Body of pancreas (tissue), 4 donors: ENCODE measurements around the gene SULT6B1. TPM values are rescaled to one million over a fixed set of nuclear protein-coding genes. Genes with fewer than 3 reads are reported as not detected.
"Not testable (repeated sequence)": the region's sequence is repeated elsewhere in the genome, so short reads cannot be mapped to it uniquely, and the experiment has no call there.

Experiments
- ATAC-seq: fragments of 150-250 bp; one replicate; pipeline ENCODE4 v1.9.1; 2016
- DNase-seq, 4 donors: peaks; one replicate each; pipeline ENCODE4 v3.0.0-alpha.2; 2019
- H3K27ac ChIP-seq, 4 donors: fragments of 200-600 bp; sonication (generic); 1 replicate in 3 of 4; 2 replicates in 1 of 4; pipeline versions ENCODE4 v1.5.1 to v1.6.1; 2016 to 2019; ENCODE audit warnings: mild to moderate bottlenecking in 1 of 4, mixed read lengths in 1 of 4, moderate library complexity in 1 of 4
- H3K27me3 ChIP-seq, 2 donors: fragments of 200-600 bp; sonication (generic); one replicate each; pipeline ENCODE4 v1.6.0; 2016; ENCODE audit warnings: mild to moderate bottlenecking in 1 of 2
- H3K36me3 ChIP-seq, 2 donors: fragments of 200-600 bp; sonication (generic); replicated peaks in 1 of 2; 2 replicates each; pipeline ENCODE4 v1.5.1; 2016; ENCODE audit warnings: low read depth in 2 of 2; ENCODE audit not compliant: insufficient read depth in 1 of 2
- H3K4me1 ChIP-seq: fragments of 200-600 bp; sonication (generic); one replicate; pipeline ENCODE4 v1.6.0; 2016
- H3K4me3 ChIP-seq, 2 donors: fragments of 200-600 bp; sonication (generic); 1 replicate in 1 of 2; 2 replicates in 1 of 2; pipeline ENCODE4 v1.5.1; 2016 to 2019
- H3K9me3 ChIP-seq, 3 donors: fragments of 200-600 bp; sonication (generic); 1 replicate in 2 of 3; 2 replicates in 1 of 3; pipeline ENCODE4 v1.5.1; 2016
- POLR2A ChIP-seq, 3 donors: fragments of 450-650 bp; IDR thresholded peaks; one replicate each; pipeline ENCODE4 v1.6.1; 2016; ENCODE audit warnings: antibody characterized with exemption in 3 of 3, mild to moderate bottlenecking in 2 of 3
- WGBS, 2 donors: methylation state at CpG; one replicate each; pipeline ENCODE4 v1.1.5; 2017; 5-methylcytosine and 5-hydroxymethylcytosine counted together
- intact Hi-C: fragments of 100-400 bp; cut with DNase I; formaldehyde crosslinking; loops from one replicate; pipeline ENCODE4 v1.15.1; 2023
- total RNA-seq, 2 donors: library from RNA; depleted of rRNA; stranded (reverse); fragments of >200 nt; gene quantifications; one replicate each; pipeline ENCODE4 v1.1.0, GENCODE V29; 2016
- TF ChIP-seq, protein P1 (sequence below), 7 experiments: fragments of 450-650 bp in 4 of 7; fragments of 200-600 bp in 3 of 7; sonication (generic) in 3 of 7; IDR thresholded peaks; one replicate each; pipeline ENCODE4 v1.5.1; 2016 to 2019; ENCODE audit warnings: antibody characterized with exemption in 7 of 7

SULT6B1 gene
- total RNA-seq, 2 donors from 2014 or later = not detected

DNA sequence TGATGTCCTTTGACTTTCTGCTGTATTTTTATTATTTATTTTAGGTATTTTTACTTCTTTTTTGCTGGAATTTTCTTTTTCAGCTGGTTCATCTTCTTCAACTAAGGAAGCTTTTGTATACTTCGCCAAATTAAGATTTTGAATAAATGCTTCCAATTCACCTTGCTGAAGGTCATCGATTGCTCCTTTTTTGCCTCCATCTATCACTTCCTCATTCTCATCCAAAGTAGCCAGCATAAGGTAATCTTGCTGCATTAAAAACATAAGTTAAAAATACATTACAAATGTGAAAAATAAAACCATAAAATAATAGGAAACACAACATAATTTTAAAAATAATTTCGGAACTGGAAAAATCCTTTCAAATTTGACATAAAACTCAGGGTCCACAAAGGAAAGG, 40.3 kb upstream of the SULT6B1 start:
- TF ChIP-seq, protein P1, sequence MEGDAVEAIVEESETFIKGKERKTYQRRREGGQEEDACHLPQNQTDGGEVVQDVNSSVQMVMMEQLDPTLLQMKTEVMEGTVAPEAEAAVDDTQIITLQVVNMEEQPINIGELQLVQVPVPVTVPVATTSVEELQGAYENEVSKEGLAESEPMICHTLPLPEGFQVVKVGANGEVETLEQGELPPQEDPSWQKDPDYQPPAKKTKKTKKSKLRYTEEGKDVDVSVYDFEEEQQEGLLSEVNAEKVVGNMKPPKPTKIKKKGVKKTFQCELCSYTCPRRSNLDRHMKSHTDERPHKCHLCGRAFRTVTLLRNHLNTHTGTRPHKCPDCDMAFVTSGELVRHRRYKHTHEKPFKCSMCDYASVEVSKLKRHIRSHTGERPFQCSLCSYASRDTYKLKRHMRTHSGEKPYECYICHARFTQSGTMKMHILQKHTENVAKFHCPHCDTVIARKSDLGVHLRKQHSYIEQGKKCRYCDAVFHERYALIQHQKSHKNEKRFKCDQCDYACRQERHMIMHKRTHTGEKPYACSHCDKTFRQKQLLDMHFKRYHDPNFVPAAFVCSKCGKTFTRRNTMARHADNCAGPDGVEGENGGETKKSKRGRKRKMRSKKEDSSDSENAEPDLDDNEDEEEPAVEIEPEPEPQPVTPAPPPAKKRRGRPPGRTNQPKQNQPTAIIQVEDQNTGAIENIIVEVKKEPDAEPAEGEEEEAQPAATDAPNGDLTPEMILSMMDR (IDR thresholded peaks at IDR 0.05) = no peak
- TF ChIP-seq POLR2A (IDR thresholded peaks at IDR 0.05) = no peak
- 88 to 92% methylated on average over 3 of the region's 3 CpGs for WGBS, 2 donors
- DNase-seq (no peak), ATAC-seq (no peak)
- Histone ChIP-seq H3K4me1 (peaks cover 28% of the 10 kb centered on the region), H3K27ac (no peak overlapping the region), H3K27me3 (no peaks in the 10 kb centered on the region), H3K9me3 (no peaks in the 10 kb centered on the region), H3K4me3 (no peak overlapping the region), H3K36me3 (peaks cover 5 to 6% of the 10 kb centered on the region in 2 donors)
- intact Hi-C loops = no loop called here

DNA sequence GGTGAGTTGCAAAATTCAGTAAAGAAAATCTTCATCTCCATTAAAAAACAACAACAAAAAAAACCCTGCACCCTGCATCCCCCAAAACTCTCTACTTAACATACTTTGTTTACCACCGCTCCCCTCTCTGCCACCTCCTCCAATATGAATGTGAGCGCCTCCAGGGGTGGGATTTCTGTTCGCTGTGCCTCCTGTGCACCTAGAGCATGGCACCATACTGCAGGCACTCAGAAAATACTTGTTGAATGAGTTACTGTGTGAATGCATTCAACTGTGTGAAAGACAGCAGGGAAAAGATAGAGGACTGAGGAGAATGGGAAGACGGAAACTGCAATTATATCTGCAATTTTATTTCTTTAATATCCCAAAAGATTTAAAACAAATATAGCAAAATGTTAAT, 38.4 kb upstream of the SULT6B1 start:
- no peak overlapping the region for H3K4me3 ChIP-seq
- no peaks in the 10 kb centered on the region for H3K9me3 ChIP-seq
- intact Hi-C loops = no loop called here
- peaks cover 19% of the 10 kb centered on the region for H3K4me1 ChIP-seq
- H3K27me3 ChIP-seq = no peaks in the 10 kb centered on the region
- H3K36me3 ChIP-seq = peaks cover 5 to 6% of the 10 kb centered on the region in 2 donors
- 96% methylated on average over 4 of the region's 4 CpGs for WGBS, 2 donors
- TF ChIP-seq, protein P1 (IDR thresholded peaks at IDR 0.05) = no peak
- no peak for TF ChIP-seq POLR2A (IDR thresholded peaks at IDR 0.05)
- no peak overlapping the region for H3K27ac ChIP-seq
- no peak for ATAC-seq
- DNase-seq = no peak

DNA sequence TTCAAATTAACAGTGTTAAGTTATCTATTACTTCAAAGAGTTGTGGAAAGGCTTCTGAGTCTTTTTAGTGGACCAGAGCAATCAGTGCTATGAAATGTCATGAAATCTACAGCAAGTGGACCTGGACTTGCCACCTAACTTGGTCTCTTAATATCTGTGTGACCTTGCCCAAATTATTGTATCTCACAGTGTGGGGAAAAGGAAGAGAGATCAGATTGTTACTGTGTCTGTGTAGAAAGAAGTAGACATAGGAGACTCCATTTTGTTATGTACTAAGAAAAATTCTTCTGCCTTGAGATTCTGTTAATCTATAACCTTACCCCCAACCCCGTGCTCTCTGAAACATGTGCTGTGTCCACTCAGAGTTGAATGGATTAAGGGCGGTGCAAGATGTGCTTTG, 36.7 kb upstream of the SULT6B1 start:
- Histone ChIP-seq H3K4me1 (peaks cover 13% of the 10 kb centered on the region), H3K36me3 (peaks cover 5 to 15% of the 10 kb centered on the region in 2 donors)
- intact Hi-C loops, H3K27me3 ChIP-seq, H3K4me3 ChIP-seq, DNase-seq, H3K27ac ChIP-seq, H3K9me3 ChIP-seq, ATAC-seq: not testable (repeated sequence)
- 0 to 20% methylated on average over 1 of the region's 2 CpGs for WGBS, 2 donors

DNA sequence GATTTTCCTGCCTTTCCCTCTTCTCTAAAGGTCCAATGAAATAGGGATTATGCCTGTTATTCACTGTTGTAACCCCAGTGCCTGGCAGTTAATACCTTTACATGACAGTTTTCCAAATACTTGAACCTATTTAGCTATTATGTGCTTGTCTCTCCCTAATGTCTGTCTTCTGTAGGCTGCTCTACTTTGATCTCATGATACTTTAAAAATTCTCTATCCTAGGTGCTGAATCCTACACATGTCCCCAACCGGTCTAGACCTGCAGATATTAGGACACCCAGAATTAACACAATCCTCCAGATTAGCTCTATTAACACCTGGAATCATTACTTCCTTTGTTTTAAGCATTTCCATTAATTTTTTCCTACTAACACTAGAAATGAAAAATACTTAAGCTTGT, 35.6 kb upstream of the SULT6B1 start:
- TF ChIP-seq POLR2A (IDR thresholded peaks at IDR 0.05) = no peak
- TF ChIP-seq, protein P1 (IDR thresholded peaks at IDR 0.05) = no peak
- 93 to 97% methylated on average over 1 of the region's 1 CpG for WGBS, 2 donors

DNA sequence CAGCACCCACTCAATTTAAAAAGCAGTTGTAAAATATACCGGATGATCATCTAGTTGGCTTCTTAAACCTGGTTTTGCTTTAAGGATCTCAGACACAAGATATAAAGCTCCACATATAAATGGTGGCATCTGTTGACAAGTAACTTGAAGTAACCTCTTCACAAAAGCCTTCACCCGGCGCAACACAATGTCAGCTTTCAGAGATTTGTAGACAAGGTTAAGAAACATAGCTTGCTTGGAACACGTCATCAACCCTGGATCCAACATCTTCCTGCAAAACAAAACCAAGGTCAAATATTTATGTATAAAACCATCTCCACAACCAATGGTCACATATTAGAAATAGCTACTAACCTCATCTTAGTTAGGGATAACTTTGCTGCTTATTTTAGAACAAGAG, 34.7 kb upstream of the SULT6B1 start:
- ATAC-seq = no peak
- Histone ChIP-seq H3K27me3 (no peaks in the 10 kb centered on the region), H3K4me1 (peaks cover 4% of the 10 kb centered on the region), H3K27ac (no peak overlapping the region), H3K4me3 (no peak overlapping the region), H3K9me3 (no peaks in the 10 kb centered on the region), H3K36me3 (peaks cover 2 to 12% of the 10 kb centered on the region in 2 donors)
- WGBS, 2 donors = 94 to 97% methylated on average over 4 of the region's 4 CpGs
- TF ChIP-seq, protein P1 (IDR thresholded peaks at IDR 0.05) = no peak
- TF ChIP-seq POLR2A (IDR thresholded peaks at IDR 0.05) = no peak
- no peak for DNase-seq
- intact Hi-C loops = no loop called here

More for the DNA sequence above, 35.6 kb upstream of the SULT6B1 start:
- H3K4me3 ChIP-seq = no peak overlapping the region
- H3K4me1 ChIP-seq = peaks cover 4% of the 10 kb centered on the region
- DNase-seq = no peak
- intact Hi-C loops = no loop called here
- H3K27me3 ChIP-seq = no peaks in the 10 kb centered on the region
- no peak for ATAC-seq
- no peak overlapping the region for H3K27ac ChIP-seq
- H3K36me3 ChIP-seq = peaks cover 5 to 15% of the 10 kb centered on the region in 2 donors
- no peaks in the 10 kb centered on the region for H3K9me3 ChIP-seq
